Large intestine (tissue), 3 donors: ENCODE data around the gene KLHL2. TPM values are rescaled to one million over a fixed set of nuclear protein-coding genes. Genes with fewer than 3 reads are reported as not detected.
"Not testable (repeated sequence)": the region's sequence is repeated elsewhere in the genome, so short reads cannot be mapped to it uniquely, and the experiment has no call there.

Source experiments
- DNase-seq, 2 donors: peaks; one replicate each; pipeline versions ENCODE4 v3.0.0 to v3.0.0-alpha.2; 2013
- H3K27ac ChIP-seq: one replicate; pipeline ENCODE4 v1.5.1; 2013; ENCODE audit warnings: low read length
- H3K27me3 ChIP-seq: 2 replicates; pipeline ENCODE4 v1.6.1; 2013; ENCODE audit warnings: low read length; ENCODE audit not compliant: control insufficient read depth, insufficient read depth
- H3K36me3 ChIP-seq: 2 replicates; pipeline ENCODE4 v1.6.1; 2013; ENCODE audit warnings: low read length; ENCODE audit not compliant: control insufficient read depth, insufficient read depth
- H3K4me1 ChIP-seq: one replicate; pipeline ENCODE4 v1.6.1; 2013; ENCODE audit warnings: low read length; ENCODE audit not compliant: control insufficient read depth, insufficient read depth
- H3K4me3 ChIP-seq: one replicate; pipeline ENCODE4 v1.5.1; 2013; ENCODE audit warnings: low read length
- H3K9me3 ChIP-seq: one replicate; pipeline ENCODE4 v1.6.1; 2013; ENCODE audit warnings: mild to moderate bottlenecking, low read depth, low read length, moderate library complexity; ENCODE audit not compliant: control insufficient read depth
- WGBS: methylation state at CpG from one replicate; pipeline ENCODE4 v1.1.5; 2013; ENCODE audit warnings: low lambda C conversion rate; ENCODE audit not compliant: insufficient coverage; 5-methylcytosine and 5-hydroxymethylcytosine counted together
- polyA plus RNA-seq: library from polyadenylated mRNA; unstranded; fragments of 120-200 nt; gene quantifications from one replicate; pipeline ENCODE4 v1.2.1, GENCODE V29; 2013

The KLHL2 gene
- polyA plus RNA-seq, 1 donor, result 15.0 TPM

DNA sequence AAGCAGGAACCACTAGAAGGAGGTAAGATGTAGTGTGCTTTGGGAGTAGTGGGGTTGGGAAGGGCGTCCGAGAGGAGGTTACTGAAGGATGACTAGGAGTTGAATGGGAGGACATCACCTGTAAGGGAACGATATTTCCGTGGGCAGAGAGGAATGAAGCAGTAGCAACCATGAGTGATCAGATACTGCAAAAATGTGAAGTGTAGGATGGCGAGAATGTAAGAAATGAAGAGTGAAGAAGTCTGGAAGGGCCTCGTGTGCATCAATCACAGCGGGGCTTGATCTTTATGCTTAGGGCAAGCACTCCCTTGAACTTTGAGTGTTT lies 120.7 kb downstream of the KLHL2 start:
- peak overlapping the region; percentile 97 for H3K27ac ChIP-seq
- 0% methylated on average over 1 of the region's 7 CpGs for WGBS
- DNase-seq, result no peak
- H3K9me3 ChIP-seq, result no peaks in the 10 kb centered on the region
- peak overlapping the region; percentile 77 for H3K4me3 ChIP-seq
- H3K27me3 ChIP-seq, result no peaks in the 10 kb centered on the region
- H3K4me1 ChIP-seq, result peaks cover 5% of the 10 kb centered on the region
- peaks cover 7% of the 10 kb centered on the region for H3K36me3 ChIP-seq

GRCh38 chr4:165328708-165329107 lies 121.3 kb downstream of the KLHL2 start:
- Histone ChIP-seq H3K4me1 (peaks cover 5% of the 10 kb centered on the region), H3K36me3 (peaks cover 9% of the 10 kb centered on the region), H3K27ac (peak overlapping the region; percentile 97), H3K9me3 (no peaks in the 10 kb centered on the region), H3K4me3 (peak overlapping the region; percentile 77), H3K27me3 (no peaks in the 10 kb centered on the region)
- DNase-seq, result peak; percentile 49 to 80
- 0% methylated on average over 1 of the region's 4 CpGs for WGBS

GRCh38 chr4:165330071-165330470 lies 122.7 kb downstream of the KLHL2 start:
- WGBS, result 25% methylated on average over 1 of the region's 2 CpGs
- no peaks in the 10 kb centered on the region for H3K9me3 ChIP-seq
- peaks cover 17% of the 10 kb centered on the region for H3K36me3 ChIP-seq
- peak in 1 of 2 donors; percentile 16 for DNase-seq
- peaks cover 7% of the 10 kb centered on the region for H3K4me1 ChIP-seq
- peak overlapping the region; percentile 97 for H3K27ac ChIP-seq
- peak overlapping the region; percentile 77 for H3K4me3 ChIP-seq
- no peaks in the 10 kb centered on the region for H3K27me3 ChIP-seq

DNA sequence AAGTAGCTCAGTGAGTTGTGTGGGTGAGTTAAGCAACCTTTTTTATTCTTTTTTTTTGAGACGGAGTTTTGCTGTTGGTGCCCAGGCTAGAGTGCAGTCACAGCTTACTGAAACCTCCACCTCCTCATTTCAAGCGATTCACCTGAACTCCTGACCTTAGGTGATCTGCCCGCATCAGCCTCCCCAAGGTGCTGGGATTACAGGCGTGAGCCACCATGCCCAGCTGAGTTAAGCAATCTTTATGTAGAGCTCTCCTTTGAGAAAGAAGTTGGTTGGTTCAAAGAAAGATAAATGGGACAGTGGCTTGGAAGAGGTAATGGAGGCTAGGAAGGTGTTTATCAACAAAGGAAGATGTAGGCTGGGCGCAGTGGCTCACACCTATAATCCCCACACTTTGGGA lies 123.3 kb downstream of the KLHL2 start:
- peaks cover 10% of the 10 kb centered on the region for H3K4me1 ChIP-seq
- H3K36me3 ChIP-seq, result peaks cover 22% of the 10 kb centered on the region
- WGBS, result no CpG with 5 or more reads among the region's 5 CpGs
- no peaks in the 10 kb centered on the region for H3K9me3 ChIP-seq
- H3K27ac ChIP-seq, result peak overlapping the region; percentile 97
- DNase-seq, result no peak
- no peaks in the 10 kb centered on the region for H3K27me3 ChIP-seq
- peak overlapping the region; percentile 77 for H3K4me3 ChIP-seq

GRCh38 chr4:165331359-165331758 lies 124.0 kb downstream of the KLHL2 start:
- peaks cover 6% of the 10 kb centered on the region for H3K4me1 ChIP-seq
- no peak overlapping the region for H3K27ac ChIP-seq
- peaks cover 22% of the 10 kb centered on the region for H3K36me3 ChIP-seq
- H3K27me3 ChIP-seq, result no peaks in the 10 kb centered on the region
- peak overlapping the region; percentile 77 for H3K4me3 ChIP-seq
- WGBS, result no CpG with 5 or more reads among the region's 1 CpG
- no peaks in the 10 kb centered on the region for H3K9me3 ChIP-seq
- no peak for DNase-seq

- 47% methylated on average over 10 of the region's 10 CpGs for WGBS
- Histone ChIP-seq H3K27ac (no peak overlapping the region), H3K4me1 (peaks cover 5% of the 10 kb centered on the region), H3K27me3 (no peaks in the 10 kb centered on the region), H3K4me3 (peak overlapping the region; percentile 77), H3K36me3 (peaks cover 27% of the 10 kb centered on the region), H3K9me3 (no peaks in the 10 kb centered on the region)
- DNase-seq, result no peak
Measured at GRCh38 chr4:165331823-165332222, 124.5 kb downstream of the KLHL2 start.

GRCh38 chr4:165332502-165332901 lies 125.1 kb downstream of the KLHL2 start:
- WGBS, result 33% methylated on average over 1 of the region's 1 CpG
- peaks cover 32% of the 10 kb centered on the region for H3K36me3 ChIP-seq
- H3K9me3 ChIP-seq, result no peaks in the 10 kb centered on the region
- H3K4me3 ChIP-seq, result peak overlapping the region; percentile 77
- no peaks in the 10 kb centered on the region for H3K27me3 ChIP-seq
- no peak overlapping the region for H3K27ac ChIP-seq
- DNase-seq, result no peak
- H3K4me1 ChIP-seq, result peaks cover 5% of the 10 kb centered on the region

GRCh38 chr4:165335163-165335703 lies 127.9 kb downstream of the KLHL2 start:
- DNase-seq, result no peak
- H3K27ac ChIP-seq, result no peak overlapping the region
- H3K36me3 ChIP-seq, result peaks cover 49% of the 10 kb centered on the region
- H3K27me3 ChIP-seq, result no peaks in the 10 kb centered on the region
- H3K4me3 ChIP-seq, result no peak overlapping the region
- 70% methylated on average over 1 of the region's 3 CpGs for WGBS
- H3K9me3 ChIP-seq, result no peaks in the 10 kb centered on the region
- H3K4me1 ChIP-seq, result peaks cover 5% of the 10 kb centered on the region

DNA sequence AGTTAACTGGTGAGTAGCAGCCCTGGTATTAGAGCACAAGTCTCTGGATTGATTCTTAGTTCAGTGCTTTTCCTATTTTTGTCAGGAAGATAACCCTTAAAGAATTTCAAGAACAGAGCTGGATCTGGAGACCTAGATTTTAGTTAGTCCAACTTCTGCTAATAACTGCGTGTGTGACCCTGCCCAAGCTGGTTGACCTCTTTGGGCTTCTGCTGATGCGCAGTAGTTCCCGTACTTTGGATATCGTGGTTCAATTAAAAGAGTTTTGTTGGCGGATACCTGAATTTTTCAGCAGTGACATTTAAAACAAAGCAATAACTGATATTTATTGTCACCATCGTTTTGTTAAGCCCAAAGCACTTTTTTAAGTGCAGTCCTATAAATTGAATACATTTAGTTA lies 129.4 kb downstream of the KLHL2 start:
- 80% methylated on average over 1 of the region's 6 CpGs for WGBS
- Histone ChIP-seq H3K27me3 (no peaks in the 10 kb centered on the region), H3K9me3 (no peaks in the 10 kb centered on the region), H3K4me1 (peaks cover 5% of the 10 kb centered on the region), H3K36me3 (peaks cover 46% of the 10 kb centered on the region), H3K4me3 (no peak overlapping the region), H3K27ac (no peak overlapping the region)
- DNase-seq, result no peak

DNA sequence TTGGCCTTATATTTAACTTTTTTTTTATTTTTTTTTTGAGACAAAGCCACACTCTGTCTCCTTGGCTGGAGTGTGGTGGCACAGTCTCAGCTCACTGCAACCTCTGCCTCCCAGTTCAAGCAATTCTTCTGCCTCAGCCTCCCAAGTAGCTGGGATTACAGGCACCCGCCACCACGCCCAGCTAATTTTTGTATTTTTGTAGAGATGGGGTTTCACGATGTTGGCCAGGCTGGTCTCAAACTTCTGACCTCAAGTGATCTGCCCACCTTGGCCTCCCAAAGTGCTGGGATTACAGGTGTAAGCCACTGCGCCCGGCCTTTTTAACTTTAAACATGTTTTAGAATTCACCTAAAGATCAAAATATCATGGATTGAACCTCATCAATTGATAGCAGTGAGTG lies 135.0 kb downstream of the KLHL2 start:
- H3K9me3 ChIP-seq, DNase-seq, H3K27me3 ChIP-seq, H3K27ac ChIP-seq, H3K4me1 ChIP-seq, H3K4me3 ChIP-seq: not testable (repeated sequence)
- peaks cover 26% of the 10 kb centered on the region for H3K36me3 ChIP-seq
- no CpG with 5 or more reads among the region's 5 CpGs for WGBS
